MM.1S (cell line): ENCODE data around the gene TMEM43.

ENCODE experiments used
- DNase-seq: peaks from one replicate; pipeline ENCODE4 v3.0.0-alpha.2; 2015
- H2AFZ ChIP-seq: fragments of 300-600 bp; sonication (generic); 2 replicates; pipeline ENCODE4 v1.6.0; 2016; ENCODE audit warnings: antibody characterized with exemption, low read length
- H3F3A ChIP-seq: fragments of 300-600 bp; sonication (generic); 2 replicates; pipeline ENCODE4 v1.6.1; 2016; ENCODE audit warnings: mild to moderate bottlenecking, antibody characterized with exemption, low read length, moderate library complexity, mixed read lengths; ENCODE audit not compliant: insufficient read depth
- H3K27ac ChIP-seq: fragments of 300-600 bp; sonication (generic); 2 replicates; pipeline ENCODE4 v1.5.1; 2016; ENCODE audit warnings: mild to moderate bottlenecking, low read length
- H3K27me3 ChIP-seq: fragments of 300-600 bp; sonication (generic); replicated peaks from 2 replicates; pipeline ENCODE4 v1.6.0; 2016; ENCODE audit warnings: low read length; ENCODE audit not compliant: insufficient read depth
- H3K36me3 ChIP-seq: fragments of 300-600 bp; sonication (generic); replicated peaks from 2 replicates; pipeline ENCODE4 v1.6.1; 2016; ENCODE audit warnings: mild to moderate bottlenecking, low read length, mixed read lengths; ENCODE audit not compliant: insufficient read depth
- H3K4me1 ChIP-seq: fragments of 300-600 bp; sonication (generic); 2 replicates; pipeline ENCODE4 v1.6.1; 2016; ENCODE audit warnings: low read length, mixed read lengths
- H3K4me2 ChIP-seq: fragments of 300-600 bp; sonication (generic); 2 replicates; pipeline ENCODE4 v1.6.0; 2016; ENCODE audit warnings: low read depth, low read length
- H3K4me3 ChIP-seq: fragments of 300-600 bp; sonication (generic); 2 replicates; pipeline ENCODE4 v1.5.1; 2016; ENCODE audit warnings: low read length, mixed read lengths
- H3K79me2 ChIP-seq: fragments of 300-600 bp; sonication (generic); 2 replicates; pipeline ENCODE4 v1.6.1; 2016; ENCODE audit warnings: mixed run types, low read length, mixed read lengths
- H3K9ac ChIP-seq: fragments of 300-600 bp; sonication (generic); 2 replicates; pipeline ENCODE4 v1.6.1; 2016; ENCODE audit warnings: low read length, mixed read lengths
- H3K9me2 ChIP-seq: fragments of 300-600 bp; sonication (generic); replicated peaks from 2 replicates; pipeline ENCODE4 v1.6.1; 2016; ENCODE audit warnings: mild to moderate bottlenecking, low read length, mixed read lengths; ENCODE audit not compliant: insufficient read depth
- H3K9me3 ChIP-seq: fragments of 300-600 bp; sonication (generic); replicated peaks from 2 replicates; pipeline ENCODE4 v1.6.1; 2016; ENCODE audit warnings: mild to moderate bottlenecking, low read length, mixed read lengths; ENCODE audit not compliant: insufficient read depth
- H4K20me1 ChIP-seq: fragments of 300-600 bp; sonication (generic); 2 replicates; pipeline ENCODE4 v1.6.1; 2016; ENCODE audit warnings: mild to moderate bottlenecking, low read length, moderate library complexity, mixed read lengths; ENCODE audit not compliant: insufficient read depth
- CTCF ChIP-seq: fragments of 300-600 bp; sonication (generic); IDR thresholded peaks from 2 replicates; pipeline ENCODE4 v1.5.1; 2016; ENCODE audit warnings: antibody characterized with exemption, low read length, mixed read lengths
- EZH2 ChIP-seq: fragments of 300-600 bp; sonication (generic); optimal IDR thresholded peaks from 2 replicates; pipeline ENCODE3; 2017; ENCODE audit warnings: low read depth, mild to moderate bottlenecking, antibody characterized with exemption, low read length, mixed read lengths
- EZH2phosphoT487 ChIP-seq: fragments of 300-600 bp; sonication (generic); IDR thresholded peaks from 2 replicates; pipeline ENCODE4 v1.6.1; 2018; ENCODE audit warnings: antibody characterized with exemption, low read length

TMEM43 gene

GRCh38 chr3:14121859-14122258 is 3.0 kb upstream of the TMEM43 start:
- H3K36me3 ChIP-seq: no peaks in the 10 kb centered on the region
- no peaks in the 10 kb centered on the region for H4K20me1 ChIP-seq
- peak overlapping the region; percentile 99 for H3K27ac ChIP-seq
- H3K9me2 ChIP-seq: no peaks in the 10 kb centered on the region
- peaks cover 54% of the 10 kb centered on the region for H3F3A ChIP-seq
- DNase-seq: no peak
- peaks cover 59% of the 10 kb centered on the region for H3K4me1 ChIP-seq
- H3K9ac ChIP-seq: peak overlapping the region; percentile 96
- no peaks in the 10 kb centered on the region for H3K27me3 ChIP-seq
- H3K4me3 ChIP-seq: peak overlapping the region; percentile 35; the same call in 1 of the 2 replicates
- H2AFZ ChIP-seq: no peak overlapping the region
- H3K9me3 ChIP-seq: no peaks in the 10 kb centered on the region
- peaks cover 74% of the 10 kb centered on the region for H3K79me2 ChIP-seq
- H3K4me2 ChIP-seq: peak overlapping the region; percentile 98
- TF ChIP-seq CTCF (no peak; the same call in 1 of the 2 replicates), EZH2phosphoT487 (no peak), EZH2 (no peak)

- Histone ChIP-seq H4K20me1 (no peaks in the 10 kb centered on the region), H3K27ac (peak overlapping the region; percentile 99), H3K4me1 (peaks cover 60% of the 10 kb centered on the region), H2AFZ (no peak overlapping the region), H3K9me3 (no peaks in the 10 kb centered on the region), H3K9me2 (no peaks in the 10 kb centered on the region), H3F3A (peaks cover 54% of the 10 kb centered on the region), H3K27me3 (no peaks in the 10 kb centered on the region), H3K9ac (peak overlapping the region; percentile 96), H3K79me2 (peaks cover 74% of the 10 kb centered on the region), H3K4me2 (peak overlapping the region; percentile 98), H3K4me3 (peak overlapping the region; percentile 98), H3K36me3 (no peaks in the 10 kb centered on the region)
- peak; percentile 94 for DNase-seq
- TF ChIP-seq EZH2phosphoT487 (no peak), CTCF (no peak), EZH2 (no peak)
Observed at GRCh38 chr3:14122301-14122700, 2.6 kb upstream of the TMEM43 start.

GRCh38 chr3:14123308-14124222 is 1.3 kb upstream of the TMEM43 start:
- TF ChIP-seq CTCF (peak; percentile 18), EZH2phosphoT487 (no peak)
- Histone ChIP-seq H3K79me2 (peaks cover 74% of the 10 kb centered on the region), H3K4me3 (peak overlapping the region; percentile 98), H3K9ac (peak overlapping the region; percentile 96), H3K27me3 (no peaks in the 10 kb centered on the region), H2AFZ (peak overlapping the region; percentile 32; the same call in 1 of the 2 replicates), H3K36me3 (peaks cover 11% of the 10 kb centered on the region), H3K9me3 (no peaks in the 10 kb centered on the region), H4K20me1 (no peaks in the 10 kb centered on the region), H3F3A (peaks cover 54% of the 10 kb centered on the region), H3K4me2 (peak overlapping the region; percentile 98), H3K9me2 (no peaks in the 10 kb centered on the region), H3K27ac (peak overlapping the region; percentile 99), H3K4me1 (peaks cover 60% of the 10 kb centered on the region)
- DNase-seq: peak; percentile 43
